ENCODE measurements around the gene GABRB3.

- TF ChIP-seq POLR2A (IDR thresholded peaks at IDR 0.05; ENCODE audit: low read length) (no peak), GATA1 (IDR thresholded peaks at IDR 0.05; ENCODE audit: low read depth, low read length) (no peak)
Measured at GRCh38 chr15:26598704-26599103, 174.2 kb downstream of the GABRB3 start.
